GM12878 (cell line): ENCODE measurements around the gene CEACAM3. TPM values are rescaled to one million over a fixed set of nuclear protein-coding genes. Genes with fewer than 3 reads are reported as not detected.
"Not testable (repeated sequence)": the region's sequence is repeated elsewhere in the genome, so short reads cannot be mapped to it uniquely, and the experiment has no call there.

ENCODE experiments used
- ATAC-seq: fragments of 200-7000 bp; cut with Tn5 transposase; 3 replicates; pipeline ENCODE4 v1.9.1; 2020; ENCODE audit warnings: mild to moderate bottlenecking, moderate library complexity
- BruUV-seq: library from RNA; stranded (reverse); fragments of 400-500 nt; replicated peaks from 2 replicates; lab custom pipeline; 2021; lab: Mats Ljungman, UMichigan
- CTCF ChIA-PET: fragments of 300-600 bp; sonication (Branson Sonifier 250); formaldehyde crosslinking; extraction: SDS; loops from one replicate; lab custom pipeline; 2021; ENCODE audit warnings: inconsistent platforms; lab: Yijun Ruan, JAX
- POLR2A ChIA-PET: fragments of 350-600 bp; formaldehyde crosslinking; extraction: SDS; loops from one replicate; lab custom pipeline; 2021; ENCODE audit warnings: inconsistent platforms; lab: Charles Lee
- RAD21 ChIA-PET: fragments of 300-600 bp; sonication (Branson Sonifier 250); formaldehyde crosslinking; loops from one replicate; lab custom pipeline; 2023; ENCODE audit warnings: antibody characterized with exemption; ENCODE audit not compliant: unreplicated experiment; lab: Charles Lee
- SMC1A ChIA-PET: fragments of 300-600 bp; sonication (Branson Sonifier 250); formaldehyde crosslinking; loops from one replicate; lab custom pipeline; 2023; ENCODE audit not compliant: unreplicated experiment, uncharacterized antibody; lab: Charles Lee
- DNase-seq: peaks from one replicate; pipeline ENCODE4 v3.0.0-alpha.2; 2011; ENCODE audit warnings: low read depth, low spot score
- FAIRE-seq: peaks from 3 replicates; lab custom pipeline; 2011; peaks lifted over from hg19 to GRCh38; lab: Jason Lieb, UNC
- H2AFZ ChIP-seq: 2 replicates; pipeline ENCODE4 v1.6.0; 2011; ENCODE audit warnings: low read depth, low read length, control low read depth; ENCODE audit not compliant: control insufficient read depth
- H3K27ac ChIP-seq: 2 replicates; pipeline ENCODE4 v1.5.1; 2011; ENCODE audit warnings: control low read depth; ENCODE audit not compliant: control insufficient read depth, insufficient read depth
- H3K27me3 ChIP-seq, 2 experiments: replicated peaks in 1 of 2; 2 replicates each; pipeline versions ENCODE4 v1.6.0 to v1.6.1; 2011; ENCODE audit warnings: low read length in 1 of 2; ENCODE audit not compliant: control insufficient read depth in 2 of 2, insufficient read depth in 2 of 2
- H3K36me3 ChIP-seq, 2 experiments: 2 replicates each; pipeline ENCODE4 v1.5.1; 2011; ENCODE audit warnings: low read length in 1 of 2; ENCODE audit not compliant: control insufficient read depth in 2 of 2, insufficient read depth in 2 of 2
- H3K4me1 ChIP-seq: 2 replicates; pipeline ENCODE4 v1.6.1; 2011; ENCODE audit warnings: mild to moderate bottlenecking, low read length, moderate library complexity, mixed read lengths; ENCODE audit not compliant: control insufficient read depth, insufficient read depth
- H3K4me2 ChIP-seq: 2 replicates; pipeline ENCODE4 v1.6.0; 2011; ENCODE audit warnings: control low read depth; ENCODE audit not compliant: control insufficient read depth, insufficient read depth
- H3K4me3 ChIP-seq: fragments of 200-600 bp; sonication (generic); 2 replicates; pipeline ENCODE4 v1.5.1; 2016
- H3K79me2 ChIP-seq: 2 replicates; pipeline ENCODE4 v1.6.0; 2011; ENCODE audit warnings: low read length; ENCODE audit not compliant: control insufficient read depth, insufficient read depth
- H3K9ac ChIP-seq: 2 replicates; pipeline ENCODE4 v1.8.0; 2011; ENCODE audit warnings: low read length, control low read depth, mixed read lengths; ENCODE audit not compliant: control insufficient read depth, insufficient read depth
- H3K9me3 ChIP-seq: replicated peaks from 3 replicates; pipeline ENCODE4 v1.5.1; 2011; ENCODE audit warnings: mild to moderate bottlenecking, low read length; ENCODE audit not compliant: control insufficient read depth, insufficient read depth
- H4K20me1 ChIP-seq: 2 replicates; pipeline ENCODE4 v1.6.0; 2011; ENCODE audit not compliant: control insufficient read depth, insufficient read depth
- E2F4 ChIP-seq: IDR thresholded peaks from 2 replicates; pipeline ENCODE4 v1.6.1; 2012; ENCODE audit warnings: low read depth, low read length, improper control_type of control experiment
- HSF1 ChIP-seq: fragments of 150-350 bp; IDR thresholded peaks from 2 replicates; pipeline ENCODE4 v1.6.1; 2014; ENCODE audit warnings: mild to moderate bottlenecking, low read depth, low read length
- MEF2B ChIP-seq: fragments of 450-650 bp; IDR thresholded peaks from 2 replicates; pipeline ENCODE4 v1.6.1; 2018; ENCODE audit warnings: mild to moderate bottlenecking, moderate library complexity; ENCODE audit not compliant: partially characterized antibody, poor library complexity, severe bottlenecking
- MLLT1 ChIP-seq: fragments of 450-650 bp; IDR thresholded peaks from 2 replicates; pipeline ENCODE4 v1.6.1; 2016; ENCODE audit warnings: mild to moderate bottlenecking
- RB1 ChIP-seq: fragments of 450-650 bp; formaldehyde crosslinking; IDR thresholded peaks from 2 replicates; pipeline ENCODE4 v1.6.1; 2017; ENCODE audit warnings: mild to moderate bottlenecking, borderline replicate concordance
- SIX5 ChIP-seq: IDR thresholded peaks from 2 replicates; pipeline ENCODE4 v1.6.1; 2011; ENCODE audit warnings: mild to moderate bottlenecking, low read depth, low read length, moderate library complexity; ENCODE audit not compliant: severe bottlenecking
- SMAD1 ChIP-seq: fragments of 450-650 bp; IDR thresholded peaks from 2 replicates; pipeline ENCODE4 v1.6.1; 2018; ENCODE audit warnings: mild to moderate bottlenecking, low read depth; ENCODE audit not compliant: partially characterized antibody
- SRF ChIP-seq, 2 experiments: IDR thresholded peaks; 2 replicates each; pipeline ENCODE4 v1.6.1; 2011; ENCODE audit warnings: low read depth in 2 of 2, low read length in 2 of 2, mild to moderate bottlenecking in 1 of 2, moderate library complexity in 1 of 2
- TAF1 ChIP-seq: IDR thresholded peaks from 2 replicates; pipeline ENCODE4 v1.6.1; 2011; ENCODE audit warnings: mild to moderate bottlenecking, low read depth, low read length, borderline replicate concordance
- USF1 ChIP-seq: IDR thresholded peaks from 2 replicates; pipeline ENCODE4 v1.6.1; 2011; ENCODE audit warnings: borderline replicate concordance, low read depth, mild to moderate bottlenecking, moderate library complexity, mixed read lengths, low read length; ENCODE audit not compliant: insufficient read depth; ENCODE audit errors: extremely low read length
- ZNF622 ChIP-seq: fragments of 450-650 bp; IDR thresholded peaks from 2 replicates; pipeline ENCODE4 v1.6.1; 2017; ENCODE audit warnings: mild to moderate bottlenecking, inconsistent platforms
- WGBS: methylation state at CpG from one replicate; pipeline ENCODE4 v1.1.6; 2016; ENCODE audit warnings: low lambda C conversion rate; ENCODE audit not compliant: insufficient replicate concordance, insufficient coverage; ENCODE audit errors: missing lambda C conversion rate; 5-methylcytosine and 5-hydroxymethylcytosine counted together
- in situ Hi-C: fragments of 300-500 bp; cut with MboI; formaldehyde crosslinking; loops from 9 replicates; pipeline ENCODE4 v1.14.3; 2018; ENCODE audit warnings: mixed read lengths
- intact Hi-C: fragments of 100-400 bp; cut with micrococcal nuclease; formaldehyde crosslinking; loops from one replicate; pipeline ENCODE4 v1.14.2; 2022; ENCODE audit not compliant: unreplicated experiment
- polyA plus RNA-seq, 11 experiments: library from polyadenylated mRNA; depleted of rRNA in 4 of 11; unstranded in 6 of 11; stranded (reverse) in 5 of 11; fragments of >200 nt; fragmentation: Nextera tagmentation in 4 of 11; fragmentation: Illumina TruSeq in 1 of 11; extraction: Ambion mirVana in 4 of 11; extraction: Trizol in 1 of 11; gene quantifications; 1 replicate in 1 of 11; 2 replicates in 10 of 11; pipeline versions ENCODE4 v1.2.1 to v1.2.3, GENCODE V29; 2011 to 2016; ENCODE audit warnings: inconsistent platforms in 2 of 11, missing spikeins in 2 of 11, low read depth in 1 of 11
- total RNA-seq, 4 experiments: library from RNA; depleted of rRNA in 3 of 4; stranded (reverse); fragments of >200 nt in 3 of 4; fragmentation: Illumina TruSeq in 1 of 4; extraction: Trizol in 1 of 4; gene quantifications; 2 replicates each; pipeline versions ENCODE4 v1.2.1 to v1.2.3, GENCODE V29; 2013 to 2021

The CEACAM3 gene
- total and polyA plus RNA-seq, 10 of the 15 experiments (the other 5 are each of a cell fraction or from before 2014, with no cell fraction given): not detected

- Histone ChIP-seq H3K4me2 (no peak overlapping the region), H3K9ac (no peak overlapping the region), H3K27ac (no peak overlapping the region), H3K27me3 (peaks cover 0 to 8% of the 10 kb centered on the region in 2 experiments; a peak in 2 of 4 replicates), H3K9me3 (no peaks in the 10 kb centered on the region), H3K36me3 (no peaks in the 10 kb centered on the region), H4K20me1 (no peaks in the 10 kb centered on the region), H3K79me2 (no peaks in the 10 kb centered on the region), H2AFZ (no peak overlapping the region), H3K4me3 (no peak overlapping the region), H3K4me1 (no peaks in the 10 kb centered on the region)
- ATAC-seq (no peak), FAIRE-seq (no peak), DNase-seq (no peak)
- BruUV-seq: no TSS peak
- CTCF ChIA-PET: interaction anchor here (2.1 kb wide), 1 partner anchor 41 kb away, joined by 5 read pairs; no protein-coding TSS in a partner anchor
- POLR2A ChIA-PET: no interaction called here
- TF ChIP-seq ZNF622 (no peak), MLLT1 (no peak), USF1 (no peak), E2F4 (no peak), RB1 (no peak), MEF2B (no peak), SIX5 (no peak), TAF1 (no peak), SRF (IDR thresholded peaks at IDR 0.05; ENCODE audit: low read depth in 2 of 2, low read length in 2 of 2) (no peak), SMAD1 (no peak), HSF1 (no peak)
- WGBS: 10% methylated on average over 3 of the region's 3 CpGs
- RAD21 ChIA-PET: no interaction called here
- SMC1A ChIA-PET: interaction anchor here (1.1 to 1.3 kb wide), 2 partner anchors 45 to 96 kb away, joined by 3 to 4 read pairs; no protein-coding TSS in a partner anchor
- in situ Hi-C loops: no loop called here
- intact Hi-C loops: no loop called here
These were observed 48.4 kb upstream of the CEACAM3 start for GRCh38 chr19:41748012-41748411.

GRCh38 chr19:41750248-41751134 lies 45.9 kb upstream of the CEACAM3 start:
- H3K4me3 ChIP-seq, SMC1A ChIA-PET, H2AFZ ChIP-seq, FAIRE-seq, DNase-seq, H3K9ac ChIP-seq, H3K79me2 ChIP-seq, RAD21 ChIA-PET, H3K4me2 ChIP-seq, H3K27me3 ChIP-seq, BruUV-seq, H3K4me1 ChIP-seq, H3K36me3 ChIP-seq, ATAC-seq, H4K20me1 ChIP-seq, in situ Hi-C loops, H3K9me3 ChIP-seq, H3K27ac ChIP-seq, intact Hi-C loops, POLR2A ChIA-PET: not testable (repeated sequence)
- 5% methylated on average over 8 of the region's 10 CpGs for WGBS
- CTCF ChIA-PET: interaction anchor here (1.2 to 7.7 kb wide), 7 partner anchors 15 to 115 kb away, joined by 3 to 76 read pairs (median 10); partner anchors contain the start of gene CEACAM3
